OCI-LY1 (cell line): ENCODE measurements around the gene TNFRSF6B.

ENCODE experiments used
- H2AFZ ChIP-seq: fragments of 200-600 bp; sonication (generic), shearing (Covaris generic); 2 replicates; pipeline ENCODE4 v1.6.0; 2014; ENCODE audit warnings: antibody characterized with exemption, mild to moderate bottlenecking, low read length
- H3F3A ChIP-seq: fragments of 200-600 bp; sonication (generic), shearing (Covaris generic); 2 replicates; pipeline ENCODE4 v1.6.0; 2014; ENCODE audit warnings: mild to moderate bottlenecking, antibody characterized with exemption, low read length, moderate library complexity; ENCODE audit not compliant: insufficient read depth
- H3K27ac ChIP-seq: fragments of 200-600 bp; sonication (generic); 2 replicates; pipeline ENCODE4 v1.5.1; 2014; ENCODE audit warnings: low read length, mixed run types, mild to moderate bottlenecking, low read depth; ENCODE audit not compliant: poor library complexity, severe bottlenecking
- H3K27me3 ChIP-seq: fragments of 200-600 bp; sonication (generic); 2 replicates; pipeline ENCODE4 v1.6.0; 2014; ENCODE audit warnings: antibody characterized with exemption, mild to moderate bottlenecking, low read length, moderate library complexity; ENCODE audit not compliant: insufficient read depth
- H3K36me3 ChIP-seq: fragments of 200-600 bp; sonication (generic); 2 replicates; pipeline ENCODE4 v1.6.1; 2014; ENCODE audit warnings: mild to moderate bottlenecking, antibody characterized with exemption, low read length, moderate library complexity, mixed read lengths; ENCODE audit not compliant: insufficient read depth
- H3K4me1 ChIP-seq: fragments of 200-600 bp; sonication (generic); 2 replicates; pipeline ENCODE4 v1.5.1; 2014; ENCODE audit warnings: mild to moderate bottlenecking, low read length, moderate library complexity; ENCODE audit not compliant: insufficient read depth, severe bottlenecking
- H3K4me2 ChIP-seq: fragments of 200-600 bp; sonication (generic), shearing (Covaris generic); 2 replicates; pipeline ENCODE4 v1.6.1; 2014; ENCODE audit warnings: low read length
- H3K4me3 ChIP-seq: fragments of 200-600 bp; sonication (generic); 2 replicates; pipeline ENCODE4 v1.5.1; 2014; ENCODE audit warnings: low read length, low read depth, mild to moderate bottlenecking, mixed read lengths; ENCODE audit not compliant: poor library complexity, severe bottlenecking
- H3K79me2 ChIP-seq: fragments of 200-600 bp; shearing (Covaris generic); 2 replicates; pipeline ENCODE4 v1.6.1; 2016; ENCODE audit warnings: mixed run types, low read length, mixed read lengths; ENCODE audit not compliant: insufficient read depth
- H3K9ac ChIP-seq: fragments of 200-600 bp; sonication (generic), shearing (Covaris generic); 2 replicates; pipeline ENCODE4 v1.6.1; 2014; ENCODE audit warnings: mild to moderate bottlenecking, low read length, mixed read lengths
- H3K9me2 ChIP-seq: fragments of 200-600 bp; sonication (generic), shearing (Covaris generic); 2 replicates; pipeline ENCODE4 v1.6.1; 2014; ENCODE audit warnings: low read depth, mild to moderate bottlenecking, low read length, mixed read lengths
- H3K9me3 ChIP-seq: fragments of 200-600 bp; shearing (Covaris generic); 2 replicates; pipeline ENCODE4 v1.6.1; 2014; ENCODE audit warnings: low read length, mixed read lengths
- H4K20me1 ChIP-seq: fragments of 200-600 bp; sonication (generic), shearing (Covaris generic); 2 replicates; pipeline ENCODE4 v1.6.0; 2016; ENCODE audit warnings: mild to moderate bottlenecking, low read length; ENCODE audit not compliant: insufficient read depth
- CTCF ChIP-seq: fragments of 200-600 bp; sonication (generic), shearing (Covaris generic); IDR thresholded peaks from 2 replicates; pipeline ENCODE4 v1.5.1; 2017; ENCODE audit warnings: mild to moderate bottlenecking, antibody characterized with exemption, low read length, moderate library complexity, mixed read lengths
- EZH2 ChIP-seq: fragments of 200-600 bp; sonication (generic), shearing (Covaris generic); IDR thresholded peaks from 2 replicates; pipeline ENCODE4 v1.8.0; 2017; ENCODE audit warnings: borderline replicate concordance, mixed run types, mild to moderate bottlenecking, antibody characterized with exemption, low read length, moderate library complexity, mixed read lengths

The TNFRSF6B gene

GRCh38 chr20:63703471-63703975 is 7.1 kb downstream of the TNFRSF6B start:
- Histone ChIP-seq H3K9me2 (no peaks in the 10 kb centered on the region), H3K27me3 (no peaks in the 10 kb centered on the region), H3K4me3 (no peak overlapping the region), H3K4me1 (peaks cover 11% of the 10 kb centered on the region), H4K20me1 (no peaks in the 10 kb centered on the region), H3F3A (no peaks in the 10 kb centered on the region), H2AFZ (no peak overlapping the region), H3K4me2 (no peak overlapping the region), H3K9me3 (no peaks in the 10 kb centered on the region), H3K27ac (no peak overlapping the region), H3K79me2 (no peaks in the 10 kb centered on the region), H3K9ac (no peak overlapping the region), H3K36me3 (peaks cover 33% of the 10 kb centered on the region)
- TF ChIP-seq EZH2 (no peak), CTCF (no peak)

GRCh38 chr20:63703976-63704748 is 7.7 kb downstream of the TNFRSF6B start:
- Histone ChIP-seq H3K9ac (no peak overlapping the region), H3K4me3 (no peak overlapping the region), H3K79me2 (peaks cover 3% of the 10 kb centered on the region; the same call in 1 of the 2 replicates), H3K9me2 (no peaks in the 10 kb centered on the region), H3K36me3 (peaks cover 36% of the 10 kb centered on the region), H2AFZ (no peak overlapping the region), H3K4me1 (peaks cover 17% of the 10 kb centered on the region), H3K4me2 (no peak overlapping the region), H3F3A (no peaks in the 10 kb centered on the region), H3K27me3 (no peaks in the 10 kb centered on the region), H3K9me3 (no peaks in the 10 kb centered on the region), H4K20me1 (no peaks in the 10 kb centered on the region), H3K27ac (no peak overlapping the region)
- TF ChIP-seq CTCF (no peak), EZH2 (no peak)

- Histone ChIP-seq H4K20me1 (no peaks in the 10 kb centered on the region), H3K4me3 (no peak overlapping the region), H3K4me2 (no peak overlapping the region), H3K9ac (no peak overlapping the region), H3K9me2 (no peaks in the 10 kb centered on the region), H3K79me2 (peaks cover 3% of the 10 kb centered on the region; the same call in 1 of the 2 replicates), H3K27ac (no peak overlapping the region), H3K36me3 (peaks cover 39% of the 10 kb centered on the region), H3F3A (no peaks in the 10 kb centered on the region), H3K9me3 (no peaks in the 10 kb centered on the region), H2AFZ (no peak overlapping the region), H3K4me1 (peaks cover 21% of the 10 kb centered on the region), H3K27me3 (no peaks in the 10 kb centered on the region)
- TF ChIP-seq CTCF (no peak), EZH2 (no peak)
Measured at GRCh38 chr20:63704749-63705117, 8.3 kb downstream of the TNFRSF6B start.
